Suppressor macrophage treated with lipopolysaccharide for 1 hour (primary cell): ENCODE measurements around the gene HNRNPR.
A peak's percentile ranks its signal among the peaks of the same experiment; 100 is the strongest.
"Not testable (repeated sequence)": the region's sequence is repeated elsewhere in the genome, so short reads cannot be mapped to it uniquely, and the experiment has no call there.

Source experiments
- DNase-seq, 3 donors: peaks; one replicate each; pipeline ENCODE4 v3.0.0-alpha.2; 2020 to 2022

HNRNPR gene

DNA sequence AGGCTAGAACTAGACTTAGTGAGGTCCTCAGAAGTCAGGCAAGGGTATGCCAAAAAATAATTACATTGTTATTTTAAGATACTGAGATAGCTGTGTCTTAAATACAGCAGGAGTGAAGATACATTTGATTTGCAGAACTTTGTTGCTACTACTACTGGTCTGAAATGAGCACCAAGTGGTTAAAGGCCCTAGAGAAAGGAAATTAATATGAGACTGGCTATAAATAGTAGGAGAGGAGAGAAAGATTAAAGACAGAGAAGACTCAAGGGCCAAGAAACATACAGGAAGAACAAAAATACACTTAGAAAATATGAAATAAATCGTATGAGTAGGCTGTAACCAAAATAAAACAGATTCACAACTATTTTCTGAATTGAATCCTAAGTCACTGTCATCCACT is 21.3 kb downstream of the HNRNPR start:
- no peak for DNase-seq

DNA sequence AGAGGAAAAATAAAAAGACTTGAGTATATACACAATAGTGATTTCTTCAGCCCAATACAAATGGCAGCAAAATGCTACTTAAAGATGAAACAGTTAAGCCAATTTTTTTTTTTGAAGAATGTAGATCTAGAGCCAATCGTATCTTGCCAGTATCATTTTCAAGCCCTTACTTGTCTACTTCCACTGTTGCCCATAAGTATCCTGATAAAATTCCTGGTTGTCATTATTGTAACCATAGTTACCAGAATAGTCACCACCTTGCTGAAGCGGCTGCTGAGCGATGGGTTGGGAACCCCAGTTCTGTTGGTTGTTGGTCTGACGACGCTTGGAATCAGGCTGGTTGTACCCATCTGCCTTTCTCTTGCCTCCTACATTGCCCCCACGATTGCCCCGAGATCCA is 33.8 kb downstream of the HNRNPR start:
- DNase-seq, result not testable (repeated sequence)

DNA sequence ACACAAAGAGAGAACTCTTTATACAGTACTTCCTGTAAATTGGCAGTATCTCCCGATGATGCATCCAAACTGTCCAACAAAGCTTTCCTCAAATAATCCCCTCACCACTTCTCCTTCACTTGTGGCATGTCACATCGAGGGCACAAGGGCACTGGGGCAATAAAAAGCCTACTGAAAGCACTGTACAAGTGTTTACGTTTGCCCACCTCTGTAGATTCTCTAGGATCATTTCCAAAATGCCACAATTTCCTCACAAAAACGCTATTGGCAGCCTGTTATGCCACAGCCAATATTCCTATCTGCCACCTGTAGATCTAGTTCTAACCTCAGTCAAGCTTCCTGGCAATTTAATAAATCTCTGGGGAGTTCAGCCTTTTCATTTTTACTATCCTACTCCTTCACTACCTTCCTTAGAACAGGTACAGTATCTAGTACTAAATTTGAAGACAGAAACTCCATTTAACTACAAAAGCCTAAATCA is 39.9 kb downstream of the HNRNPR start:
- DNase-seq, result no peak

DNA sequence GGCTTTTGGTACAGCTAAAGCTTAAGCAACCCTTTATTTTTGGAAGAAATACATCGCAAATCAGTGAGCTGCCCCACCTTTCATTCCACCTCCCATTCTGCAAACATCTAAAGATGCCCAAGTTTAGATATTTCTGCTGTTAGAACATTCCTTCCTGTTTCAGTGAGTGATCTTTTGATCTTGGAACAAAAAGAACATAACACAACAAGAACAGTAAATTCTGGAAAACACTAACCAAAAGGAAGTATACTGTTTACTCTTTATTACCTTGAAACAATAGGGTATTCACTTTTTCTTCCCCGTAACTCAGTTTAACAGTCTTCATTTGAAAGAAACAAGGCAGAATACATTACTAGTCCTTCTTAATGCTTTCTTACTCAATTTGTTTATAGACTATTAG is 40.6 kb downstream of the HNRNPR start:
- DNase-seq, result no peak

DNA sequence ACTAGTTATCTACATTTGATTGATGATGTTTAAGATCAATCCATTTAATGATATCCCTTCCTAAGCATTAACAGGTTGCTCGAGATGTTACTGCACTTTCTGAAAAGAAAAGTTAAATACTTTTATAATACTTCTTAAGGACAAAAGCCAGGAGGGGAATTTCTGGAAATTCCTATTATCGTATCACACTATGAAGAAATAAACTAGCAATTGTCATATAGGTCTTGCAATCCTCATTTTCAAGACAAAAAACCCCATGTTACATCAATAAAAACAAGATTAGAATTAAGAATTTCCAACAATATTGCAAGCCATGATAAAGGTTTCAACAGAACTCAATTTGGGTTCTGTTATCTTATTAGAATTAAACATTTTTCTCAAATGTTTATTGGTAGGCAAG is 47.2 kb downstream of the HNRNPR start:
- DNase-seq, result peak; percentile 15 to 55 (median 32)

GRCh38 chr1:23291706-23292105 is 52.4 kb downstream of the HNRNPR start:
- DNase-seq, result peak in 2 of 3 donors; percentile 19 to 34

- no peak for DNase-seq
These were observed 53.1 kb downstream of the HNRNPR start for GRCh38 chr1:23290836-23291565.

GRCh38 chr1:23288671-23289070 is 55.4 kb downstream of the HNRNPR start:
- peak in 1 of 3 donors; percentile 23 for DNase-seq

GRCh38 chr1:23288201-23288600 is 55.9 kb downstream of the HNRNPR start:
- peak in 2 of 3 donors; percentile 55 to 57 for DNase-seq

DNA sequence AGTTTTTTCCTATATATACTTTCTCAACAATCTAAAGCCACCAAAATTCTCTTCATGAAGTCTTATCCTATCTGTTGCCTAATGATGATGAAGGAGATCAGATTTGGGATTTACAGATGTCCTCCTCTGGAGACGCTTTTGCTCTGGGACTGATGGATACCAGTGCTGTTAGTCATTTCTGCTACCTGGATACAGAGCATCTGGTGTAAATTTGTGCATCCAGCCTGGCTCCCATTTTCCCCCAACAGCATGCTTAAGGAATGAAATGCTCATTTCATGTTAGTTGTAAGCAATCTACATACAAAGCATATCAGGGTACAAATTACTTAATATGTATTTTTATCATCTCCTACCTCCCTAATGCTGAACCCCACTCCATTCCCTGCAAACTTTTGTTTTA is 57.7 kb downstream of the HNRNPR start:
- DNase-seq, result no peak

- DNase-seq, result no peak
These were observed 60.1 kb downstream of the HNRNPR start for GRCh38 chr1:23283667-23284602.

DNA sequence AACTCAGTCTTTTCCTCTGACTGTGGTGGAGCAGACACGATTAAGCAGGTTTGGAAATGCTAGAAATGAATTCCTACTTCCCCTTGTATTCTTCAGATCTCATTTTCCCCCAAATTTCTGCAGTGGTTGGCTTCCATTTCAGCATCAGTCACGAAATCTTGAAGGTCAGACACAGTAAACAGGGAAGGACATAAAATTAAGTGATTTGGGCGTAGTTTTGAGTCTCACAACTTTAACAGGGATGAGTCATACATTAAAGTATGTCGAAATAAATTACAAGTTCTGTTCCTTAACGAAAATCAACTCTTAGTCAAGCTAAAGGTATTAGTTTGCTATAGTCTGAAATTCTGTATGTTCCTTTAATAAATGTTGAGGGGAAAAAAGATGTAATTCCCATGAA is 61.1 kb downstream of the HNRNPR start:
- peak; percentile 52 to 84 (median 81) for DNase-seq

- DNase-seq, result no peak
These were observed 65.4 kb downstream of the HNRNPR start for GRCh38 chr1:23278717-23279116.

- no peak for DNase-seq
These were observed 67.6 kb downstream of the HNRNPR start for GRCh38 chr1:23276531-23276930.

DNA sequence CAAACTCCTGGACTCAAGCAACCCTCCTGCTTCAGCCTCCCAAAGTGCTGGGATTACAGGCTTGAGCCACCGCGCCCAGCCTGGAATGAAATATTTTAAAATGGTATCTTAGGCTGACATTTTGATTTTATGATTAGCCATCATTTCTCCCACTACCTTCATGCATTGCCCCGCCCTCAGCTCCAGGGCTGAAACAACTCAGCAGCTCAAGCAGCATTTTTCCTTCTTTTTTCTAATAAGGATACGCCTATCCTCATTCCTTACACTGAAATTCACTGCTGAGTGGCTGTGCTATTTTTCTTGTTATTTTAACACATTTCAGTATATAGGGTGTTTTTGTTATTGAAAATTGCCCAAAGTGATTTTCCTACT is 70.0 kb downstream of the HNRNPR start:
- DNase-seq, result no peak

- peak; percentile 21 to 24 (median 22) for DNase-seq
These were observed 70.5 kb downstream of the HNRNPR start for GRCh38 chr1:23273450-23274133.

GRCh38 chr1:23263380-23263887 is 80.7 kb downstream of the HNRNPR start:
- DNase-seq, result no peak

DNA sequence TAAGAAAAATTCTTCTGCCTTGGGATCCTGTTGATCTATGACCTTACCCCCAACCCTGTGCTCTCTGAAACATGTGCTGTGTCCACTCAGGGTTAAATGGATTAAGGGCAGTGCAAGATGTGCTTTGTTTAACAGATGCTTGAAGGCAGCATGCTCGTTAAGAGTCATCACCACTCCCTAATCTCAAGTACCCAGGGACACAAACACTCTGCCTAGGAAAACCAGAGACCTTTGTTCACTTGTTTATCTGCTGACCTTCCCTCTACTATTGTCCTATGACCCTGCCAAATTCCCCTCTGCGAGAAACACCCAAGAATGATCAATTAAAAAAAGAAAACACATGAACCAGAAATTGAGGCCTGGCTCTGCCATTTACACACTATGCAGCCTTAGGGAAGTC is 86.0 kb downstream of the HNRNPR start:
- not testable (repeated sequence) for DNase-seq

DNA sequence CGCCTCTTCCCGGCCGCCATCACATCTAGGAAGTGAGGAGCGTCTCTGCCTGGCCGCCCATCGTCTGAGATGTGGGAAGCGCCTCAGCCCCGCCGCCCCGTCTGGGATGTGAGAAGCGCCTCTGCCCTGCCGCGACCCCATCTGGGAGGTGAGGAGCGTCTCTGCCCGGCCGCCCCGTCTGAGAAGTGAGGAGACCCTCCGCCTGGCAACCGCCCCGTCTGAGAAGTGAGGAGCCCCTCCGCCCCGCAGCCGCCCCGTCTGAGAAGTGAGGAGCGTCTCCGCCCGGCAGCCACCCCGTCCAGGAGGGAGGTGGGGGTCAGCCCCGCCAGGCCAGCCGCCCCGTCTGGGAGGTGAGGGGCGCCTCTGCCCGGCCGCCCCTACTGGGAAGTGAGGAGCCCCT is 86.7 kb downstream of the HNRNPR start:
- not testable (repeated sequence) for DNase-seq
